GM10847 (cell line): Measurements from ENCODE around the gene RESP18.

Source experiments
- POLR2A ChIP-seq: IDR thresholded peaks from 2 replicates; pipeline ENCODE4 v1.6.1; 2011; ENCODE audit not compliant: insufficient read length; ENCODE audit errors: extremely low read depth

RESP18 gene

GRCh38 chr2:219286436-219287115, 46.0 kb downstream of the RESP18 start:
- TF ChIP-seq POLR2A: no peak

GRCh38 chr2:219285894-219286425, 46.6 kb downstream of the RESP18 start:
- no peak for TF ChIP-seq POLR2A

GRCh38 chr2:219285373-219285735, 47.2 kb downstream of the RESP18 start:
- TF ChIP-seq POLR2A: no peak

GRCh38 chr2:219284501-219285372, 47.8 kb downstream of the RESP18 start:
- TF ChIP-seq POLR2A: no peak

GRCh38 chr2:219282943-219283581, 49.5 kb downstream of the RESP18 start:
- TF ChIP-seq POLR2A: no peak

GRCh38 chr2:219282375-219282774, 50.2 kb downstream of the RESP18 start:
- no peak for TF ChIP-seq POLR2A

- TF ChIP-seq POLR2A: no peak
Observed at GRCh38 chr2:219281588-219281987, 51.0 kb downstream of the RESP18 start.

- TF ChIP-seq POLR2A: no peak
Observed at GRCh38 chr2:219280651-219281050, 51.9 kb downstream of the RESP18 start.

GRCh38 chr2:219279916-219280516, 52.5 kb downstream of the RESP18 start:
- no peak for TF ChIP-seq POLR2A

GRCh38 chr2:219279151-219279915, 53.2 kb downstream of the RESP18 start, which contains the start of gene DNAJB2:
DNAJB2 (plus strand) TSS chr2:219279366; CDS start chr2:219279834, 468 bp downstream.
- TF ChIP-seq POLR2A: peak; percentile 90

- TF ChIP-seq POLR2A: no peak
Observed at GRCh38 chr2:219278655-219279150, 53.8 kb downstream of the RESP18 start.

- peak; percentile 21 for TF ChIP-seq POLR2A
Observed at GRCh38 chr2:219277703-219278654, 54.6 kb downstream of the RESP18 start.
